HuH-7 (cell line): ENCODE data around the gene HOXB6.
A peak's percentile ranks its signal among the peaks of the same experiment; 100 is the strongest.

Experiments used
- DNase-seq: peaks from one replicate; pipeline ENCODE4 v3.0.0; 2011; ENCODE audit warnings: low spot score

The HOXB6 gene

DNA sequence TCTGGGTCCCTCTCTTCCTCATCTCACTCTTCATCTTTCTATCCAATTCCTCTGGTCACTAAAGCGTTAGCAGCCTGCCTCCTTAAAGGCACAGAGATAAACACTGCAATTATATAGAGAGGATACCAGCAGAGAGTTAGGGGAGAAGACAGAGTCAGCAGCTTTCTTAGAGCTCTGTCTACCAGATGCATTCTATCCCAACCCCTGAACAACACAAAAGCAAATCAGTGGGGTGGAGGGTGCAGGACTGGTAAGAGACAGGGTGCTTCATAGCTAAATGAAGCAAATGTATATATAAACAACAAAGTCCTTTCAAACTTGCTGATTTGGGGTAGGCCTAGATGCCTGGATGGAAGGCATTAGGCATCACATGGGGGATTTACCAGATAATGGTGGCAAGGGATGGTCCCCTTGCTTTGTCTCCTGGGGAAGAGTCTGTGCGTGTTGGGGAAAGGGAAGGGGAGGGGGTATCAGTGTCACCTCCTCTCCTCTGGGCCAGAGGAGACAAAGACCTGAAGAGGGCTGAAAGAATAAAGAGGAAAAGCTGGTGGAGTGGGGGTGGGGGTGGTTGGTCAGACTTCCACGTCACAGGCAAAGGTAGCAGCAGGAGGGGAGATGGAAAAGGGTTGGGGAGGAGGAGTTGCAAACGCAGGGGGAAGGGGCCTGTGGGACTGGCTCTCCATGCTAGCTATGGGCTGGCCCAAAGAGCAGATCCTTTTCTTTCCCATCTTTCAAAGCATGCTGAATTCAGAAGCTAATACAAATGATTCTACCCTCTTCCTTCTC, 38.7 kb downstream of the HOXB6 start:
- no peak for DNase-seq

DNA sequence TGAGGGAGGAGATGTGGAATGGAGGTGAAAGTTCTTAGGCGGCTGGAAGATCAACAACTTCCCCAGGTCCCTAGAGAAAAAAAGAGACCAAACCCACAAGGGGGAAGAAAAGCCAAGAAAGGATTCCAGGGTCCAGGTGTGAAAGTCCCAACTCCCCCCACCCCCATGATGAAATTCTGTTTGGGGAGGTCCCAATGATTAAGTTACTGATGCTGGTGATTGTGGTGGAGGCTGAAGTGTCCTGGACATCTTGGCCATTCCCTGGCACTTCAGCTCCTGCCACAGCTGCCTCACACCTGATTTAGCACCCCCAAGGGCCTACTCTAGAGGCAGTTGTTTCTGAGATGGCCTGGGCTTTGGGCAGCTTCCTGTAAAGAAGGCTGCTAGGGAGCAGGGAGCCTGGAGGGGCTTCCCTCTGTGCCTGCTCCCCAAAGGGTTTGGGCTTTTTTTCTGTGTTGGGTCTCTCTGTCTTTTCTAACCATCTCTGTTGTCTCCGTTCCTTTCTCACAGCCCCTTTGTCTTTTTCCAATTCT, 39.7 kb downstream of the HOXB6 start:
- no peak for DNase-seq

DNA sequence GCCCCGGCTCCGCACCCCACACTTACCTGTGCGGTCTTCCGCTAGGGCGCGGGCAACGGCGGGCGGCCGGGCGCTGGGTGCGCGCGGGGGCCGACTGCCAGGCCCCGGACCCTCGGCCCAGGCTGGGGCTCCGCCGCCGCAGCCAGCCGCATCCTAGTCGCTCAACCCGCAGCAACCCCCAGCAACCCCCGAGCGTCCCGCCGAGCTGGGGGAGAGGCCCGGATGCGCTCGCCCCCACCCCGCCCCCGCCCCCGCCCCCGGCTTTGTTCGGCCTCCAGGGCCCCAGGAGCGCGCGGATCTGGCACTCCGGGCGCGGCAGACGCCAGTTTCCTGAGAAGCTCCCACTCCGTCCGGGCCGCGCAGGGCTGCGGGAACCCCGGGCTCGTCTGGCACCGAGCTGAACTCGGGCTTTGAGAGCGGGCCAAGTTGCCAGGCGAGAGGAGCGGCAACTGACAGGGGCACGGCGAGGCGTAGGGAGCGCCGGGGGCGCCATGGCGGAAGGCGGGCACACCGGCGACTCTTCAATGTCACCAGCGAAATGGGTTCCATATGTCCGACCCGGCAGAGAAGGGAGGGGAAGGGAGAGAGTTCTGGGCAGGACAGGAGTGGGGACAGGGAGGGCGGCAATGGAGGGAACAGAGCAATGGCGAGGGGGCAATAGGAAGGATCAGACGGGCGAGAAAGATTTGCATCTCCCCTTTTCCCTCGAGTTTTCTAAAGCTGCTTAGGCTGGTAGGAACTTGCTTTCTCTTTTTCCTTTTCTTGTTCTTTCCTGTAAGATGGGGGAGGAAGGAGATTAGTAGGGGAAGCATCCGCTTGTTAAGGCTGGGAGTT, 40.4 kb downstream of the HOXB6 start:
- DNase-seq = no peak

DNA sequence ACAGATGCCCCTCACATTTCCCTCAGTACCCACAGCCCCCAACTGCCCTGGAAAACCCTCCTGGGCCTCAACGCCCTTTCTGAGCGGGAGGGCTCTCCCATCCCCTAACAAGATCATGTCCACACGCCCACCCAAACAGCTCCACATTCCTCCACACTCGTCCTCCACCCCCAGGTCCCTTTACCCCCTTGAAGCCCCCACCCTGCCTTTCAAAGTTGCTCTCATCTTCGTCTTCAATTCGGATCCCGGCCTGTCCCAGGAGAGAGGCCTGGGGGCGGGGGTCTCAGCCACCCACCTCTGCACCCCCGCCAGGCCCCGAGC, 41.0 kb downstream of the HOXB6 start:
- no peak for DNase-seq

DNA sequence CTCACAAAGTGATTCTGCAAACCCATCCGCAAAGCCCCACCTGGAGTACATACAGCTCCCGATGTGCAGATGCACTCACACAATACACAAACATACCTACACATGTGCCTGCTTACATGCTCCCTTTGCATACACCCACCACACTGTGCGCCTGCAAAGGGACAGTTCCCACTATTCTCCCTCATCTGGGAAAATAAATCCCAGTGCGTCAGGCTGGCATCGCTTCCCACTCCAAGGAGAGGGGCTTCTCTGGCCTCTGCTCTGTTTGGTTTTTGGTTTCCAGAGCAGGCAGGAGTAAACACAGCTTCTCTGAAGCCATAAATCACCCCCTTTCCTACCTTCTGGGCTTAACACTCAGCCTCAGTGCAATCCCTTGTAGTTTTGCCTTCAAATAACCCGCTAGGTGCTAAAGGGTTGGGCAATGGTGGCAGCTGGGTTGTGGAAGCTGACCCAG, 41.4 kb downstream of the HOXB6 start:
- DNase-seq = no peak

DNA sequence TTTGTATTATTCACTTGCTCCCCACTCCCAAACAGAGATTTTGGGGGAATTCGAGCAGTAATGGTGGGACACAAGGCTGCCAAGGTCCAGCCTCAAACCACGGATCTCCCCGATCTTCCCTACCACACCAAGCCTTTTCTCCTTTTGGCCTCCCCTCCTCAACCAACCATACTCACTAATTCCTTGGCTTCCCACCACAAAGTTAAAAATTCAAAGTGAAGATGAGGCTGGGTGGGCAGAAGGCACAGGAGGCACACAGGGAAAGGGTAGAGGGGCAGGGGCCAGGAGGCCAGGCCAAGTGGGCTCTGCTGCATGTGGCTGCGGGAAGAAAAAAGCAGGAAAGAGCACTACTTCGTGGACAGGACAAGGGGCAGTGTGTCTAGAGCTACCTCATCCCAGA, 41.9 kb downstream of the HOXB6 start:
- no peak for DNase-seq

DNA sequence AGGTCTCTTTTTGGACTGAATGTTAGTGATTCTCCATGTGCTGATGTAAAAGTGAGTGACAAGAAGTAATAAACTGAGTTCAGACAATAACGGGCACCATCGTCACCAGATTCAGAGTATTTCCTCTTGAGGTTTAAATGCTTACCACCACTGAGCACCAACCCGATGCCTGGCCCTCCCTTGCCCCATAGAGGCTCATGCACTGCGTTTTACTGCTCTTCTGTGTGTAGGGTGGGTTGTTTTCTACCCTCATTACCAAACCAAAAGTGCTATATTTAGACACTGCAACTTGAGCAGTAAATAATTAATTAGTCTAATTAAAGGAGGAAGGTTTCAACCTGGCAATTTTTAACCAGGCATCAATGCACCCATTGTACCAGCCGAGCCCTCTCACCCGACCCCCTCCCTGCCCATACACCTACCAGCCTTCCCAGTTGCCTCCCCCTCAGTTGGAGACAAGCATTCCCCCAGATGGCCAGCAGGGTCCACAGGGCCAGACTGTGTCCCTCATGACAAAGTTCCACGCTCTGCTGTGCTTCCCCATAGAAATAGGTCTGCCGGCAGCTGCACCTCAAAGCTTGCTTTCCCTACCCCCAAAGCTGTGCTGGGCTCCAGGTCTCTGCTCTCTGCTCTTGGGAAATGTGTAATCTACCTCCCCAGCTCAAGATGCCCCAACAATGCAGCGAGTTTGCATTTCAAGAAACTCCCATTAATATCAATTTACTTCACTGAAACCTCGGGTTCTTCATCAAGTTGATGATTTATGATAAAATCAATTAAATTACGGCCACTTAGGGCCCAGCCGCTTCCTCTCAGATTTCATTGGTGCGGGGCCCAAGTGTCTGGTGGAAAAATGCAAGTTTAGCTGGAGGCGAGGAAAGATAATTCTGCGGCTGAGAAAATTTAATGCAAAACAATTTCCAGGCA, 42.6 kb downstream of the HOXB6 start:
- peak; percentile 83 for DNase-seq

DNA sequence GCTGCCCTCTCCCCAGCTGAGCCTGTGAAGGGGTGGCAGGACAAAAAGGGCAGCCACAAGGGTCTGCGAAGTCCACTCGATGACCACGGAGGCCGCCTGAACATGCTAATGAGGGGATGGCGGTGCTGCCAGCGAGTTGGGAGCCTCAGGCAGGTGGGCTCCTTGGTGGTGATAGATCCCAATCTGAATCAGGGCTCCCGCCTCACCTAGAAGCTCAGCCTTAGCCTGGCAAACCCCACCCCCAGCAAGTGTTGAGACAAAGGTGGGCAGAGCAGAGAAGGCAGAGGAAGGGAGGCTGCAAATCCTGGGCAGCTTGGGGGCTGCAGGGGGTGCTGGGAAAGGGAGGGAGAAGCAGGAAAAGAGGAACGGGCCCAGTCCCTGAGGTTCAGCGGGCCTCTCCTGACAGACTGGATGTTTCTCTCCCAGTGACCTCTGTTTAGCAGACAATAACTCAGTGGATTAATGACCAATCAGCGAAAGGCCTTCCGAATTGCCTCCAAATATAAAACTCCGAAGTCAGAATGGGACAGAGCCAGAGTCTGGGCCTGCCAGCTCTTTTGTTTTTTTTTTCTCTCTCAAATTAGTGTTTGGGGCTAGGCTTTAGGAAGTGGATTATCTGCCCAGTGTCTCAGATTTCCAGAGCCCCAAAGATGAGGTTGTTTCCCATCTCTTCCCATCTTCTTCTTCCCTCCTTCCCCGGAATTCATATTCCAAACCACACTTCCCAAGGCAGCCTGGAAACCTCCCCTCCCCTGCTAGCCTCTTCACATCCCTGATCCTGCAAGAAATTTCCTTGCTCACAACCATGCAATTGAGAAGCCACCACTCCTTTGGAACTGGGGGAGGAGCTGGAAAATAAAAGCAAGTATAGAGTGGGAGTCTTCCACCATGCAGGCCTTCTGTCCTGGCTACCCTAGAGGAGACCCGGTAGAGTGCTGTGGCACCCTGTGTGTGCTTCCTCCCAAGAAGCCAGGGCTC, 44.7 kb downstream of the HOXB6 start:
- DNase-seq = no peak

DNA sequence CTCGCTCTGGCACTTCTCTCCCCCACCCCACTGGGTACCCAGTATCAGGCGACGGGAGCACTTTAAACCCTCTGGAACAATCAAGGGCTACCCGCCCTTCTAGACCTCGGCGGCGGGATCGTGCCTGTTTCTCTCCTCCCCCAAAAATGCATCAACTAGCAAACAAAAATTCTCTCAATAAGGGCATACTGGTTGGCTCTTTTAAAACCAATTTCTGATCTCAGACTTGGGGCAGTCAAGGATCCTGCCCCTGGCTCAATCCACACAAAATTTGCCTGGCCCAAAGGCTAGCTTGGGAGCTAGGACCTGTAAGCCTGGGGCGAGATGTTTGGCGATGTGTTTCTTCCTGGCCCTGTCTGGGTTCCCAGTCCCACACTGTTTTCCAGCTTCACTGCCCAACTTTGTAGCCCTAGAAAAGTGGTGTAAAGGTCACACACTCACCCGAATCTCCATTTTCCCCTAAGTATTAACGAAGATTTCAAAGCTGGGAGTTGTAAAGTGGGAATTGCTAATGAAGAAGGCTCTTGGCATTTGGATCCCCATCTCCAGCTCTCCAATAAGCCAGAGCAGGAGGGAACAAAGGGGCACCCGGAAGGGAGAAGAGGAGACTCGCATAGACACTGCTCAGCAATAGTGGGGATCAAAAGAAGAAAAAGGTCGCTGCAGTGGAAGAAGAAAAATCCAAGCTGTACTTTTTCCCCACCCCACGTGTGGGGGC, 45.5 kb downstream of the HOXB6 start:
- no peak for DNase-seq

DNA sequence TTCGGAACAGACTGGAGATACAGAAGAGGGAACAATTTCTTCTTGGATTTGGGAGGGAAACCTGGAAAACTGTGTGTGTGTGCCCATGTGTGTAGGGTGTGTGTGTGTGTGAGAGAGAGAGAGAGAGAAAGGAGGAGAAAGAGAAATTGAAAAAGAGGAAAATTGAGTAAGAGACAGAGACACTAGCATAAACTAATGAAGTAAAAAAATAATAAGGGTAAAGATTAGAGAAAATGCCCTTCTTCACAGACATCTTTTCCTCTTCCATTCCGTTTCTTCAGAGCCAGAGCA, 46.0 kb downstream of the HOXB6 start:
- no peak for DNase-seq

DNA sequence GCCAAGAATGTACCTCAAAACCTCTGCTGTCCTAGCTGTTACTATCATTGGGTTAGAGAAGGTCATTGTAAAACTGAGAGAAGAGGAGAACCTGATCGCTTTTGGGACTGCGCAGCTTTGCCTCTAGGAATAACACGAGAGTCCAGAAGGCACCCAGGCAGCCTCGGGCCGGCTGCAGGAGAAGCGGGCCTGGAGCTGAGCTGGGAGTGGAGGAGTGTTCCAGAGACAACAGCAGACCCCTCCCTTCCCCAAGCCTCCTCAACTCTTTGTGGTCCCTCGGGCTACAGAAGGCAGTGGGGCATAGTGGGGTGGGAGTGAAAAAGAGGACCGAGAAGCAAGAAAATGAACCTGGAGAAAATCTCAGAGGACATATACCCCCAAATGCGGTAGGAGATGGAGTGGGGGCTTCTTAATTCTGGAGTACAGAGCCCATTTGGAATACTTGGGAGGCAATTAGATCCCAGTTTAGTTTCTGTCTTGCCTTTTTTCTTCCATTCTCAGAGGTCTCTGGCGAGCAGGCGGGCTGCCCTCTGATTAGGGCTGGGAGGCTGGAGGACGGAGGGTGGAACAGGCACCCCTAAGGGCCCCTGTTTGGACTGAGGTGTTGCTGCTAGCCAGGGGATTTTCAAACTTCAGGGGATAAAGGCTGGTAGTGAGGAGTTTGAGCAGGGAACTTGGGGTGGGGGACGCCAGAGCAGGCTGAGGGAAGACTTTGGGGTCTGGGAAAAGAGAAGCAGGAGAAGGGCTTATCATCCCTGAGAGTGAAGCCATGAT, 46.5 kb downstream of the HOXB6 start:
- DNase-seq = no peak

DNA sequence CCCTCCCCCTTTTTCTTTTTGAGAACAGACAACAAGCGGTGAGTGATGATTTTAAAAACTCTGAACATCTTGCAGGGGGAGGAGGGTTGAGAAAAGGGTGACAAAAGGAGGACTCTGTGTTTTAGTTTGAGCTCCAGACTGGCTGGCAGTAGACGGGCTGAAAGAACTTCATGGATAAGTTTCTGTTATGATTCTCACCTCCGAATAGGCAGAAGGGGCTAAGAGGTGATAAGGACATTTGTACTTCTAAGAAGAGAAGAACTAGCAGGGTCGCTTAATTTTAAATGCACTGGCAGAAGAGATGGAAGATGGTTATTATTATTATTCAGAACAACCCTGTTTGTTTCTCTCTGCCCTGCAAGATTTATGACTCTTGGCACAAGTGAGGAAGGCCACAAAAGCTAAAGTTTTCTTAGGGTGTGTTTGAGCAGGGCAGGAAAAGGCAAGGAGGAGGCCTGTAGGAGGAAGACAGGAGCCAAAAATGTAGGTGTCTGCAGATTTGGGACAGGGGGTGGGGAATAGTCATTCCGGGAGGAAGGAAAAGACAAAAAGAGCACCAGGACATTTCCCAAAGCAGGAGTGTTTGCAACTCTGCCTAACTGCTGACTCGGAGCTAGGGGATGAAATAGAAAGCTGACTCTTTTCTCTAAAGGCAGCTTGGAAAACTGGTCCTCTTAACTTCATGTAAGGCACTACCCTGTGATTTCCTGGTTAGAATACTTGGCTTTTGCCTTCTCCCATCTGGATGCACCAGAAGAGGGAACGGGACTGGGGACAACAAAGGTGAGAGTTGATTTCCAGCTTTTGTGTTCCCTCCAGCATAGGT, 48.0 kb downstream of the HOXB6 start:
- no peak for DNase-seq

DNA sequence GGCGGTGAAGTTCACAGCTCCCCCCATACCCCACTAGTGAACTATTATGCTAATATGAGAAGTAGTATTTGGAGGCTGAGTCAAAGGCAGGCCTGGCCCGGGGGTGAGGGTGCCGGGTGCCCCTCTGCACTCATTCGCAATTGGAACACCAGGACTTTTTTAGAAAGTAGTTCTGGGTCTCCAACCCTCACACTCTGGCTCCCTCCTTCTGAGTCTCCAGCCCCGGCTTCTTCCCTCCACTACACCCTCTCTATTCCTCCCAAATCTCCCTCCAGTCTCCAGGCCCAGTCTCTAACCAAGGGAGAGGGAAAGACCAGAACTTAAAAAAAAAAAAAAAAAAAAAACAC, 48.6 kb downstream of the HOXB6 start:
- no peak for DNase-seq

DNA sequence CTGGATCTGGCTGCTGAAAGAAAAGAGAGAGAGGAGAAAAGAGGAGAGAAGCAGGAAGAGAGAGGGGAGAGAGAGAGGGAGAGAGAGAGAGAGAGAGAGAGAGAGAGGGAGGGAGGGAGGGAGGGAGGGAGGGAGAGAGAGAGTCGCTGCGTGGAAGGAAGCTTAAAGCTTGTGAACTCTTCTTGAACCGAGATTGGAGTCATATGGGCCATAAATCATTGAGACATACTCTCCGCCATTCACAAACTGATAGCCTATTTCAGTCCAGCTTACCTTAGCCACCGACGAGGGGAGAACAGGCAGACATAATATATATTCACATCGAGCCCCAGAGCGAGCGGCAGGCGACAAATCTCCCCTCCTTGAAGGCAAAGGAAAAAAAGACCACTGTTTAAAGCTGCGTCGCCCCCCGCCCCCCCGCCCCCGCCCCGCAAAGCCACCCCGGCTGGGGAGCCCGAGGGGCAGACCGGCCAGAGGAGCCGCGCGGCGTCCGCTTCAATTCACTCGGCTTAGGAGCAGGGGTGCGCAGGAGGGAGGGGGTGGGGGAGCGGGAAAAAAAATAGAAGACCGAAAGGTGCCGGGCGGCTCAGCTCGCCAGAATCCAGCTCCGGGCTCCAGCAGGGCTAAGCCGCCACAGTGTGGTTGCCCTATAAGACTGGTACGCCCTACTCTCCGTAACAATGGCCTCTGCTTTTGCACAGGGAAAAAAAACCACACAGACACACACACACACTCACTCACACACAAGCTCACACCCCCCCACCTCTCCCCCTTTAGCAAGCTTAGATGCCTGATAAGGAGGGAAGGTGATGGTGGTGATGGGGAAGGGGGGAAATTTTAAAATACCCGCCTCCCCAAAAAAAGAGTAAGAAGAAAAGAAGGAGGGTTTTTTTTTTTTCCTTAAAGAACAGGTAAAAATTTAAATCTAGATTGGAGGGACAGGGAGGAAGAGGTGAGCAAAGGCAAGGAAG, 49.2 kb downstream of the HOXB6 start:
- DNase-seq = peak; percentile 91

DNA sequence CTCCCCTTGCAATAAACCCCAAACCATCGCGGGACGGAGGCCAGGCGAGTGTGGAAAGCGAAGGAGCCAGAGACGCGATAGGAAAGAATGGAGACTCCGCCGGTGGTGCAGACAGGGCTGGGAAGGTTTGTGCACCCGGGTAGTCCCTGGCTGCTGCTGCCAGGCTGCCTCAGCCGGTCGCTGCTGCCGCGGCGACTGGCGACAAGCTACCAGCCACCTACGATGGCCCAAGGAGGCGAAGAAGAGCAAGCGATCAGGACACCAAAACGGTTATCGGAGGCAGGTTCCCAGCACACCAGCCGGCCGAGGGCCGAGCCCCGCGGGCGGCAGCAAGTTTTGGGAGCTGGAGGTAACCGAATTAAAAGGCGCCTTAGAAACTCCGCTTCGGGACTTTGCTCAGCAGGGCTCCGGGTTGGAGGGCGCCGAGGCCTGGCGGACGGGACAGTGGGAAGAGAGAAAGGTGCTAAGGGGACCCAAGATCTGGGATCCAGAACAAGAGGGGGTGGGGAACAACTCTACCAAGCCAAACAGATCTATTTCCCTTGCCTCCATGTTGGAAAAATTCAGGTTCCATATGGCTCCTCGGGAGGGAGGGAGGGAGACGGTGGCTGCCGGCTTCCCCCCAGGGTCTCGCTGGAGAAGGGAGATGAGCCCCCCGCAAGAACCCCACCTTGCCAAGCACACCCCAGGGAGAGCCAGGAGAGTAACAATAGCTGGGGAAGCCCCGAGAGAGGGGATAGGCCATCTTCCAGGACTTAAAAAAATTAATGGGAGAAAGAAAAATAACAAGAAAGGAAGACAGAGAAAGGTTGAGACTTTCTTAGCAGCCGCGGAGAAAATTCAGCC, 50.2 kb downstream of the HOXB6 start:
- no peak for DNase-seq

DNA sequence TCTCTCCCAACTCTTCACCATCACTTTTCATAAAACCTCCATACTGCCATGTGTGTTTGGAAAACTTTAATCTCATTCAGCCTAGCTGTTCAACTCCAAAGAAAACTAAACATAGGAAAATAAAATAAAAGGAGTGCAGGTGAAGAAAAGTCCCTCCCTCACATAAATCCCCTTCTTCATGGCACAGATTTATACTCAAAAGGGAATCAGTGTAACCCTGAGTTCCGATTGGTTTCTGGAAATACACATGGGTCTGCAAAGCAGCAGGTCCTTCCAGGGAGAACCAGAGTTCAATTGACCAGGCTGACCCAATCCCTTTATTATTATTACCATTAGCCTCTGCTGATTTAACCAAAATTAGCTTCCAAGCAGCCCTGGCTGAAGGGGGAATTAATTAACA, 51.0 kb downstream of the HOXB6 start:
- DNase-seq = no peak

DNA sequence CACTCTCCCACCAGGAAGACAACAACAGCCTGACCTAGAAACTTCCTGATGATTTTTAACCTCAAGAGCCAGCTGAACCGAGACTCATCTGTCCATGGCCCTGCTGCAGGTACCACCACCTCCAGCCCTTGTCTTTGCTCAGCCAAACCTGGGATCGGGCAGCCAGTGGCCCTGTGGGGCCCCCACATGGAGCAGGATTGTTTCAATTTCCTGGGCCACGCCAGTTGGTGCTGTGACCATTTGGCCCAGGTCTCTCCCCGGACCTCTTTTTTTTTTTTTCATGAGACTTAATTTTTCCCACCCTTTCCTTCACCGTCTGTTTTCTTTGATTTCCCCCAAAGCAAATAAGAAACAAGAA, 51.6 kb downstream of the HOXB6 start:
- DNase-seq = no peak
